Liver (tissue), 9 donors: Measurements from ENCODE around the gene RNU2-63P. TPM values are rescaled to one million over a fixed set of nuclear protein-coding genes. Genes with fewer than 3 reads are reported as not detected.

ENCODE experiments used
- DNase-seq: peaks from one replicate; pipeline ENCODE4 v3.0.0-alpha.2; 2017; ENCODE audit warnings: low spot score
- H3K27ac ChIP-seq, 2 donors: one replicate each; pipeline ENCODE4 v1.7.0; 2013; ENCODE audit warnings: inconsistent platforms in 2 of 2, low read length in 2 of 2, control low read depth in 1 of 2, low read depth in 1 of 2, mild to moderate bottlenecking in 1 of 2
- H3K27me3 ChIP-seq, 4 donors: one replicate each; pipeline versions ENCODE4 v1.6.1 to v1.7.0; 2013; ENCODE audit warnings: low read length in 3 of 4, inconsistent platforms in 1 of 4, mild to moderate bottlenecking in 1 of 4, moderate library complexity in 1 of 4; ENCODE audit not compliant: control insufficient read depth in 4 of 4, insufficient read depth in 4 of 4
- H3K36me3 ChIP-seq, 4 donors: one replicate each; pipeline versions ENCODE4 v1.6.1 to v1.7.0; 2013; ENCODE audit warnings: low read length in 3 of 4, mild to moderate bottlenecking in 3 of 4, low read depth in 1 of 4, moderate library complexity in 1 of 4; ENCODE audit not compliant: control insufficient read depth in 4 of 4, insufficient read depth in 3 of 4
- H3K4me1 ChIP-seq, 4 donors: one replicate each; pipeline versions ENCODE4 v1.6.1 to v1.7.0; 2013; ENCODE audit warnings: low read length in 3 of 4, mild to moderate bottlenecking in 3 of 4, moderate library complexity in 1 of 4; ENCODE audit not compliant: control insufficient read depth in 4 of 4, insufficient read depth in 4 of 4
- H3K4me3 ChIP-seq, 3 donors: one replicate each; pipeline versions ENCODE4 v1.6.1 to v1.7.0; 2013; ENCODE audit warnings: low read length in 3 of 3, control low read depth in 1 of 3, low read depth in 1 of 3, mild to moderate bottlenecking in 1 of 3
- H3K9ac ChIP-seq, 2 donors: one replicate each; pipeline ENCODE4 v1.7.0; 2013; ENCODE audit warnings: low read length in 2 of 2, mild to moderate bottlenecking in 2 of 2, moderate library complexity in 2 of 2, control low read depth in 1 of 2, low read depth in 1 of 2
- H3K9me3 ChIP-seq, 4 donors: one replicate each; pipeline versions ENCODE4 v1.6.1 to v1.7.0; 2013; ENCODE audit warnings: low read length in 3 of 4; ENCODE audit not compliant: control insufficient read depth in 4 of 4
- EGR1 ChIP-seq, 2 donors: IDR thresholded peaks; 2 replicates each; pipeline ENCODE4 v1.6.1; 2016 to 2018; ENCODE audit warnings: antibody characterized with exemption in 2 of 2, low read depth in 2 of 2
- FOXA1 ChIP-seq: IDR thresholded peaks from 2 replicates; pipeline ENCODE4 v1.6.1; 2016; ENCODE audit warnings: antibody characterized with exemption
- FOXA2 ChIP-seq: IDR thresholded peaks from 2 replicates; pipeline ENCODE4 v1.6.1; 2016; ENCODE audit warnings: antibody characterized with exemption
- GABPA ChIP-seq, 2 donors: IDR thresholded peaks in 1 of 2; conservative IDR thresholded peaks in 1 of 2; 2 replicates each; pipeline ENCODE4 v1.6.1; 2016; ENCODE audit warnings: antibody characterized with exemption in 2 of 2, mild to moderate bottlenecking in 1 of 2, moderate library complexity in 1 of 2
- HNF4A ChIP-seq, 2 donors: conservative IDR thresholded peaks; 2 replicates each; pipeline ENCODE4 v1.6.1; 2016; ENCODE audit warnings: antibody characterized with exemption in 2 of 2, mild to moderate bottlenecking in 2 of 2
- HNF4G ChIP-seq: IDR thresholded peaks from 2 replicates; pipeline ENCODE4 v1.6.1; 2016; ENCODE audit warnings: antibody characterized with exemption
- JUND ChIP-seq, 2 donors: IDR thresholded peaks; 2 replicates each; pipeline ENCODE4 v1.6.1; 2016; ENCODE audit warnings: antibody characterized with exemption in 2 of 2
- NR2F2 ChIP-seq: IDR thresholded peaks from 2 replicates; pipeline ENCODE4 v1.6.1; 2016; ENCODE audit warnings: antibody characterized with exemption
- RAD21 ChIP-seq, 2 donors: IDR thresholded peaks; 2 replicates each; pipeline ENCODE4 v1.6.1; 2016; ENCODE audit warnings: antibody characterized with exemption in 2 of 2, mild to moderate bottlenecking in 2 of 2
- RXRA ChIP-seq, 2 donors: IDR thresholded peaks; 2 replicates each; pipeline ENCODE4 v1.6.1; 2017 to 2018; ENCODE audit warnings: antibody characterized with exemption in 2 of 2, mild to moderate bottlenecking in 1 of 2
- SP1 ChIP-seq: IDR thresholded peaks from 2 replicates; pipeline ENCODE4 v1.6.1; 2018; ENCODE audit warnings: antibody characterized with exemption, mild to moderate bottlenecking
- TAF1 ChIP-seq: conservative IDR thresholded peaks from 2 replicates; pipeline ENCODE4 v1.6.1; 2016; ENCODE audit warnings: antibody characterized with exemption, mild to moderate bottlenecking
- YY1 ChIP-seq: IDR thresholded peaks from 2 replicates; pipeline ENCODE4 v1.6.1; 2016; ENCODE audit warnings: antibody characterized with exemption, mild to moderate bottlenecking
- WGBS: extraction: QIAGEN DNeasy Blood & Tissue Kit; methylation state at CpG from one replicate; pipeline ENCODE4 v1.1.7; 2013; 5-methylcytosine and 5-hydroxymethylcytosine counted together
- polyA plus RNA-seq, 2 donors: library from polyadenylated mRNA; stranded (reverse) in 1 of 2; unstranded in 1 of 2; fragments of 200-250 nt in 1 of 2; fragments of >200 nt in 1 of 2; fragmentation: Nextera tagmentation in 1 of 2; extraction: Ambion mirVana in 1 of 2; gene quantifications; one replicate each; pipeline versions ENCODE4 v1.2.1 to v1.2.3, GENCODE V29; 2013 to 2015
- total RNA-seq, 2 donors: library from RNA; depleted of rRNA; stranded (reverse); fragments of >200 nt; gene quantifications; one replicate each; pipeline ENCODE4 v1.2.3, GENCODE V29; 2014
- TF ChIP-seq, protein P1 (sequence below): IDR thresholded peaks from 2 replicates; pipeline ENCODE4 v1.6.1; 2016; ENCODE audit warnings: antibody characterized with exemption
- TF ChIP-seq, protein P2 (sequence below): fragments of 150-350 bp; IDR thresholded peaks from 2 replicates; pipeline ENCODE4 v1.5.1; 2017; ENCODE audit warnings: improper control_type of control experiment, low read depth, low read length; ENCODE audit not compliant: missing input control
- TF ChIP-seq, protein P3 (sequence below): IDR thresholded peaks from 2 replicates; pipeline ENCODE4 v1.6.1; 2016; ENCODE audit warnings: antibody characterized with exemption
- TF ChIP-seq, protein P4 (sequence below): IDR thresholded peaks from 2 replicates; pipeline ENCODE4 v1.6.1; 2016; ENCODE audit warnings: antibody characterized with exemption
- TF ChIP-seq, protein P5 (sequence below): IDR thresholded peaks from 2 replicates; pipeline ENCODE4 v1.6.1; 2016; ENCODE audit warnings: antibody characterized with exemption, mild to moderate bottlenecking
- donor health status: healthy.
- donor health status: healthy.
- donor health status: healthy.
- donor health status: healthy.
- donor health status: healthy.

The RNU2-63P gene
- total and polyA plus RNA-seq, 4 donors, result not detected

DNA sequence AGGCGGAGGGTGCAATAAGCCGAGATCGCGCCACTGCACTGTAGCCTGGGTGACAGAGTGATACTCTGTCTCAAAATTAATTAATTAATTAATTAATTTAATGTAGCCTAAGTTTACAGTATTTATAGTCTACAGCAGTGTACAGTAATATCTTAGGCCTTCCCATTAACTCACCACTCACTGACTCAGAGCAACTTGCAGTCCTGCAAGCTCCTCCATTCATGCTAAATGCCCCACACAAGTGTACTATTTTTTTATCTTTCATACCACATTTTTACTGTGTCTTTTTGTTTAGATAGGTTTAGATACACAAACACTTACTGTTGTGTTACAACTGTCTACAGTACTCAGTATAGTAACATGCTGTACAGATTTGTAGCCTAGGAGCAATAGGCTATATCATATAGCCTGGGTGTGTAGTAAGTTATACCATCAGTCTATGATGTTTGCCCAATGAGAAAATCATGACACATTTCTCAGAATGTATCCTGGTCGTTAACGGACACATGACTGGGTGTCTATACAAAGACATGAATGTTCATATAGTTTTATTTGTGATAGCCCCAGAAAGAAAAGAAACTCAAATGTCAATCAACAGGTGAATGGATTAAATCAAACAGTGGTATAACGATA is 15.8 kb upstream of the RNU2-63P start:
- Histone ChIP-seq H3K4me1 (no peaks in the 10 kb centered on the region), H3K27ac (no peak overlapping the region), H3K36me3 (peaks cover 4 to 29% (median 26%) of the 10 kb centered on the region in 4 donors), H3K9me3 (no peaks in the 10 kb centered on the region), H3K9ac (no peak overlapping the region), H3K27me3 (no peaks in the 10 kb centered on the region), H3K4me3 (no peak overlapping the region)
- no peak for TF ChIP-seq YY1
- TF ChIP-seq, protein P1, sequence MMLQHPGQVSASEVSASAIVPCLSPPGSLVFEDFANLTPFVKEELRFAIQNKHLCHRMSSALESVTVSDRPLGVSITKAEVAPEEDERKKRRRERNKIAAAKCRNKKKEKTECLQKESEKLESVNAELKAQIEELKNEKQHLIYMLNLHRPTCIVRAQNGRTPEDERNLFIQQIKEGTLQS, result no peak
- TF ChIP-seq HNF4A (conservative IDR thresholded peaks at IDR 0.05), result no peak
- no peak for TF ChIP-seq EGR1 (IDR thresholded peaks at IDR 0.05; ENCODE audit: low read depth in 2 of 2)
- no peak for TF ChIP-seq SP1
- TF ChIP-seq, protein P2, sequence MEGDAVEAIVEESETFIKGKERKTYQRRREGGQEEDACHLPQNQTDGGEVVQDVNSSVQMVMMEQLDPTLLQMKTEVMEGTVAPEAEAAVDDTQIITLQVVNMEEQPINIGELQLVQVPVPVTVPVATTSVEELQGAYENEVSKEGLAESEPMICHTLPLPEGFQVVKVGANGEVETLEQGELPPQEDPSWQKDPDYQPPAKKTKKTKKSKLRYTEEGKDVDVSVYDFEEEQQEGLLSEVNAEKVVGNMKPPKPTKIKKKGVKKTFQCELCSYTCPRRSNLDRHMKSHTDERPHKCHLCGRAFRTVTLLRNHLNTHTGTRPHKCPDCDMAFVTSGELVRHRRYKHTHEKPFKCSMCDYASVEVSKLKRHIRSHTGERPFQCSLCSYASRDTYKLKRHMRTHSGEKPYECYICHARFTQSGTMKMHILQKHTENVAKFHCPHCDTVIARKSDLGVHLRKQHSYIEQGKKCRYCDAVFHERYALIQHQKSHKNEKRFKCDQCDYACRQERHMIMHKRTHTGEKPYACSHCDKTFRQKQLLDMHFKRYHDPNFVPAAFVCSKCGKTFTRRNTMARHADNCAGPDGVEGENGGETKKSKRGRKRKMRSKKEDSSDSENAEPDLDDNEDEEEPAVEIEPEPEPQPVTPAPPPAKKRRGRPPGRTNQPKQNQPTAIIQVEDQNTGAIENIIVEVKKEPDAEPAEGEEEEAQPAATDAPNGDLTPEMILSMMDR, result no peak
- no peak for TF ChIP-seq RAD21 (IDR thresholded peaks at IDR 0.05)
- no peak for TF ChIP-seq FOXA2
- no peak for TF ChIP-seq JUND (IDR thresholded peaks at IDR 0.05)
- no peak for TF ChIP-seq TAF1
- no peak for TF ChIP-seq FOXA1
- TF ChIP-seq, protein P3, sequence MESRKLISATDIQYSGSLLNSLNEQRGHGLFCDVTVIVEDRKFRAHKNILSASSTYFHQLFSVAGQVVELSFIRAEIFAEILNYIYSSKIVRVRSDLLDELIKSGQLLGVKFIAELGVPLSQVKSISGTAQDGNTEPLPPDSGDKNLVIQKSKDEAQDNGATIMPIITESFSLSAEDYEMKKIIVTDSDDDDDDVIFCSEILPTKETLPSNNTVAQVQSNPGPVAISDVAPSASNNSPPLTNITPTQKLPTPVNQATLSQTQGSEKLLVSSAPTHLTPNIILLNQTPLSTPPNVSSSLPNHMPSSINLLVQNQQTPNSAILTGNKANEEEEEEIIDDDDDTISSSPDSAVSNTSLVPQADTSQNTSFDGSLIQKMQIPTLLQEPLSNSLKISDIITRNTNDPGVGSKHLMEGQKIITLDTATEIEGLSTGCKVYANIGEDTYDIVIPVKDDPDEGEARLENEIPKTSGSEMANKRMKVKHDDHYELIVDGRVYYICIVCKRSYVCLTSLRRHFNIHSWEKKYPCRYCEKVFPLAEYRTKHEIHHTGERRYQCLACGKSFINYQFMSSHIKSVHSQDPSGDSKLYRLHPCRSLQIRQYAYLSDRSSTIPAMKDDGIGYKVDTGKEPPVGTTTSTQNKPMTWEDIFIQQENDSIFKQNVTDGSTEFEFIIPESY, result no peak
- no peak for TF ChIP-seq RXRA (IDR thresholded peaks at IDR 0.05)
- TF ChIP-seq, protein P4, sequence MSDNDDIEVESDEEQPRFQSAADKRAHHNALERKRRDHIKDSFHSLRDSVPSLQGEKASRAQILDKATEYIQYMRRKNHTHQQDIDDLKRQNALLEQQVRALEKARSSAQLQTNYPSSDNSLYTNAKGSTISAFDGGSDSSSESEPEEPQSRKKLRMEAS, result no peak
- no peak for TF ChIP-seq NR2F2
- TF ChIP-seq, protein P5, sequence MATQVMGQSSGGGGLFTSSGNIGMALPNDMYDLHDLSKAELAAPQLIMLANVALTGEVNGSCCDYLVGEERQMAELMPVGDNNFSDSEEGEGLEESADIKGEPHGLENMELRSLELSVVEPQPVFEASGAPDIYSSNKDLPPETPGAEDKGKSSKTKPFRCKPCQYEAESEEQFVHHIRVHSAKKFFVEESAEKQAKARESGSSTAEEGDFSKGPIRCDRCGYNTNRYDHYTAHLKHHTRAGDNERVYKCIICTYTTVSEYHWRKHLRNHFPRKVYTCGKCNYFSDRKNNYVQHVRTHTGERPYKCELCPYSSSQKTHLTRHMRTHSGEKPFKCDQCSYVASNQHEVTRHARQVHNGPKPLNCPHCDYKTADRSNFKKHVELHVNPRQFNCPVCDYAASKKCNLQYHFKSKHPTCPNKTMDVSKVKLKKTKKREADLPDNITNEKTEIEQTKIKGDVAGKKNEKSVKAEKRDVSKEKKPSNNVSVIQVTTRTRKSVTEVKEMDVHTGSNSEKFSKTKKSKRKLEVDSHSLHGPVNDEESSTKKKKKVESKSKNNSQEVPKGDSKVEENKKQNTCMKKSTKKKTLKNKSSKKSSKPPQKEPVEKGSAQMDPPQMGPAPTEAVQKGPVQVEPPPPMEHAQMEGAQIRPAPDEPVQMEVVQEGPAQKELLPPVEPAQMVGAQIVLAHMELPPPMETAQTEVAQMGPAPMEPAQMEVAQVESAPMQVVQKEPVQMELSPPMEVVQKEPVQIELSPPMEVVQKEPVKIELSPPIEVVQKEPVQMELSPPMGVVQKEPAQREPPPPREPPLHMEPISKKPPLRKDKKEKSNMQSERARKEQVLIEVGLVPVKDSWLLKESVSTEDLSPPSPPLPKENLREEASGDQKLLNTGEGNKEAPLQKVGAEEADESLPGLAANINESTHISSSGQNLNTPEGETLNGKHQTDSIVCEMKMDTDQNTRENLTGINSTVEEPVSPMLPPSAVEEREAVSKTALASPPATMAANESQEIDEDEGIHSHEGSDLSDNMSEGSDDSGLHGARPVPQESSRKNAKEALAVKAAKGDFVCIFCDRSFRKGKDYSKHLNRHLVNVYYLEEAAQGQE, result no peak
- no peak for TF ChIP-seq HNF4G
- TF ChIP-seq GABPA (IDR thresholded peaks at IDR 0.05 in 1 of 2, conservative IDR thresholded peaks at IDR 0.05 in 1 of 2), result no peak
- WGBS, result 96% methylated on average over 7 of the region's 7 CpGs
- DNase-seq, result no peak
